ENCODE measurements around the gene ZSCAN1. TPM values are rescaled to one million over a fixed set of nuclear protein-coding genes. Genes with fewer than 3 reads are reported as not detected.

ZSCAN1 gene
- total RNA-seq, 1 donor from 2014 or later, result 0.67 TPM

DNA sequence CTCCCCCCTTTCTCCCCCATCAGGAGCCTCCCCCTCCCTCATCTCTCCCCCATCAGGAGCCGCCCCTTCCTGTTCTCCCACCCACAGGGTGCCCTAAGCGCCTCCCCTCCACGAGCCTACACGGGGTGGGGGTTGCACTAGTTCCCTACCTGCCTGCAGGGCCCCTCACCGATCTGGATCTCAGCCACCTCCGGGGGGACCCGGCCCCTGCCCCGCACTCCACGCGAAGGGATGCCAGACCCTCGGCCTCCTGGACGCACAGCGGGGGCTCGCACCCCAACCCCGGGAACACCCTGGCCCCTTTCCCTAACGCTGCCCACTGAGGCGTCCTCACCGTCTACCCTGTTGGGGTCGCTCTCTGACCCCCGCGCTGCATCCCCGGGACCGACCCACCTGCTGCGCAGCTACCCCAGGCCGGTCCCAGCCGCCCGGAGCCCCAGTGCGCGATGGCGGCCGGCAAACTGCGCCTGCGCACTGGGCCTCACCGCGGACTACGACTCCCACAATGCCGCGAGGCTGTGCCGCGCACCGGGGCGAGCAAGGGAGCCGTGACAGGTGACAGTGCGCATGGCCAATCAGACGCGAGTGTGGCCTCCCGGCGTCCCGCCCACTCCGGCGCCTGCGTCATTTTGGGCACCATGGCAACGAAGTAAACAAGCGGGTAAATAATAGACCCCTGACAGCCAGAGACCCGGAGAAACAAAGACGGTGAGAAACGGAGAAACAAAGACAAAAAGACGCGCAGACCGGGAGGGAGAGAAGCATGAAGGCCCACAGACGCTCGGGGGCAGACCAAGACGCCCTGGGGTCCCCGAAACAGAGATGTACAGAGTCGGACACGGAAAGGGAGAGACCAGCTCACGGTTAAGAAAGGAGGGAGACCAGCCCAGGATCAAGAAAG is 64.2 kb downstream of the ZSCAN1 start, which contains the start of gene ZSCAN18:
TSS of gene ZSCAN18 (minus strand) at position 451 of the 901 bp plus-strand sequence. CDS start 7,964 bp downstream, outside the sequence.
- Histone ChIP-seq H3K27me3 (no peaks in the 10 kb centered on the region), H3K36me3 (no peaks in the 10 kb centered on the region), H3K4me2 (peak within 1 kb of the TSS; percentile 85), H3K9ac (peak within 1 kb of the TSS; percentile 99), H3K27ac (peak within 1 kb of the TSS; percentile 95), H3F3A (ENCODE audit: low read depth) (peaks cover 4% of the 10 kb centered on the region), H3K9me3 (ENCODE audit: low read depth) (no peaks in the 10 kb centered on the region), H3K4me1 (no peaks in the 10 kb centered on the region), H2AFZ (replicated peaks) (peak within 1 kb of the TSS; percentile 97), H3K79me2 (ENCODE audit: low read depth) (peaks cover 44% of the 10 kb centered on the region), H3K4me3 (peak within 1 kb of the TSS; percentile 99), H4K20me1 (ENCODE audit: low read depth) (no peaks in the 10 kb centered on the region)
- Mint-ChIP-seq H3K36me3 (peaks cover 24% of the 10 kb centered on the region), H3K4me3 (peak within 1 kb of the TSS; percentile 89), H3K4me1 (peaks cover 5% of the 10 kb centered on the region), H3K27me3 (ENCODE audit: insufficient read depth, low read depth) (peaks cover 8% of the 10 kb centered on the region), H3K27ac (peak within 1 kb of the TSS; percentile 100), H3K9me3 (peaks cover 66% of the 10 kb centered on the region)
- peak; percentile 100 for DNase-seq (ENCODE audit: low spot score)
- TF ChIP-seq EZH2phosphoT487 (IDR thresholded peaks at IDR 0.05), result no peak
- TF ChIP-seq, protein P1, sequence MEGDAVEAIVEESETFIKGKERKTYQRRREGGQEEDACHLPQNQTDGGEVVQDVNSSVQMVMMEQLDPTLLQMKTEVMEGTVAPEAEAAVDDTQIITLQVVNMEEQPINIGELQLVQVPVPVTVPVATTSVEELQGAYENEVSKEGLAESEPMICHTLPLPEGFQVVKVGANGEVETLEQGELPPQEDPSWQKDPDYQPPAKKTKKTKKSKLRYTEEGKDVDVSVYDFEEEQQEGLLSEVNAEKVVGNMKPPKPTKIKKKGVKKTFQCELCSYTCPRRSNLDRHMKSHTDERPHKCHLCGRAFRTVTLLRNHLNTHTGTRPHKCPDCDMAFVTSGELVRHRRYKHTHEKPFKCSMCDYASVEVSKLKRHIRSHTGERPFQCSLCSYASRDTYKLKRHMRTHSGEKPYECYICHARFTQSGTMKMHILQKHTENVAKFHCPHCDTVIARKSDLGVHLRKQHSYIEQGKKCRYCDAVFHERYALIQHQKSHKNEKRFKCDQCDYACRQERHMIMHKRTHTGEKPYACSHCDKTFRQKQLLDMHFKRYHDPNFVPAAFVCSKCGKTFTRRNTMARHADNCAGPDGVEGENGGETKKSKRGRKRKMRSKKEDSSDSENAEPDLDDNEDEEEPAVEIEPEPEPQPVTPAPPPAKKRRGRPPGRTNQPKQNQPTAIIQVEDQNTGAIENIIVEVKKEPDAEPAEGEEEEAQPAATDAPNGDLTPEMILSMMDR (IDR thresholded peaks at IDR 0.05), result peak; percentile 12
- TF ChIP-seq EZH2 (IDR thresholded peaks at IDR 0.05), result no peak

DNA sequence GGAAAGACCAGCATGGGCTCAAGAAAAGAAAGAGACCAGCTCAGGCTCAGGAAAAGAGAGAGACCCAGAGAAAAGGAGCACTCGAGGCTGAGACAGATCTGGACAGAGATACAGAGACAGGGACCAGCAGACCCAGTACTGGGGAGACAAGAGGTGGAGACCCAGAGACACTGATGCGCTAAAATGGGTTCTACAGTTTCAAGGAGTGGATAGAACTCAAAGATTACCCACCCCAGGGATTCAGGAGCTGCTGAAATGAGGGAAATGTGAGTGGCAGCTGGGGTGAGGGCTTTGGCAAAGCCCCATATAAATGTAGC is 64.8 kb downstream of the ZSCAN1 start:
- Mint-ChIP-seq H3K27ac (peak overlapping the region; percentile 100), H3K4me1 (peaks cover 5% of the 10 kb centered on the region), H3K27me3 (ENCODE audit: insufficient read depth, low read depth) (peaks cover 7% of the 10 kb centered on the region), H3K4me3 (peak overlapping the region; percentile 89), H3K36me3 (peaks cover 20% of the 10 kb centered on the region), H3K9me3 (peaks cover 66% of the 10 kb centered on the region)
- peak overlapping the region; percentile 88 for H3K27ac ChIP-seq
- no peak for TF ChIP-seq EZH2 (IDR thresholded peaks at IDR 0.05)
- TF ChIP-seq, protein P1 (IDR thresholded peaks at IDR 0.05), result no peak
- TF ChIP-seq EZH2phosphoT487 (IDR thresholded peaks at IDR 0.05), result no peak
- peak overlapping the region; percentile 41 for H3K9ac ChIP-seq
- H3K36me3 ChIP-seq, result no peaks in the 10 kb centered on the region
- H3K9me3 ChIP-seq (ENCODE audit: low read depth), result no peaks in the 10 kb centered on the region
- peak overlapping the region; percentile 97 for H2AFZ ChIP-seq (replicated peaks)
- peak overlapping the region; percentile 85 for H3K4me2 ChIP-seq
- peak overlapping the region; percentile 99 for H3K4me3 ChIP-seq
- H3K79me2 ChIP-seq (ENCODE audit: low read depth), result peaks cover 38% of the 10 kb centered on the region
- H4K20me1 ChIP-seq (ENCODE audit: low read depth), result no peaks in the 10 kb centered on the region
- H3K27me3 ChIP-seq, result no peaks in the 10 kb centered on the region
- peaks cover 4% of the 10 kb centered on the region for H3F3A ChIP-seq (ENCODE audit: low read depth)
- DNase-seq (ENCODE audit: low spot score), result no peak
- H3K4me1 ChIP-seq, result no peaks in the 10 kb centered on the region

Other genes starting within 250 kb of the ZSCAN1 start
- gene ZNF552, start 219.1 kb upstream of the ZSCAN1 start, total RNA-seq (ENCODE audit: low replicate concordance), result 5.5 and 11.3 TPM in 2 replicates
- 16.4 and 24.7 TPM in 2 replicates for gene ZNF587B, start 203.7 kb upstream of the ZSCAN1 start, total RNA-seq (ENCODE audit: low replicate concordance)
- gene ZNF587, start 184.2 kb upstream of the ZSCAN1 start, total RNA-seq (ENCODE audit: low replicate concordance), result 30.4 and 48.2 TPM in 2 replicates
- gene ZNF814, start 145.0 kb upstream of the ZSCAN1 start, total RNA-seq (ENCODE audit: low replicate concordance), result 30.7 and 33.0 TPM in 2 replicates
- gene ZNF417, start 117.4 kb upstream of the ZSCAN1 start, total RNA-seq (ENCODE audit: low replicate concordance), result 20.6 and 27.2 TPM in 2 replicates
- 25.9 and 43.0 TPM in 2 replicates for gene ZNF418, start 98.6 kb upstream of the ZSCAN1 start, total RNA-seq (ENCODE audit: low replicate concordance)
- gene ZNF256, start 86.3 kb upstream of the ZSCAN1 start, total RNA-seq (ENCODE audit: low replicate concordance), result 15.9 and 23.2 TPM in 2 replicates
- gene C19orf18, start 59.5 kb upstream of the ZSCAN1 start, total RNA-seq (ENCODE audit: low replicate concordance), result 0.15 TPM in 1 of 2 replicates, not detected in the other
- 48.7 and 50.9 TPM in 2 replicates for gene ZNF606, start 31.2 kb upstream of the ZSCAN1 start, total RNA-seq (ENCODE audit: low replicate concordance)
- 9.5 and 11.1 TPM in 2 replicates for gene ZNF135, start 25.3 kb downstream of the ZSCAN1 start, total RNA-seq (ENCODE audit: low replicate concordance)
- gene ZSCAN18, start 64.2 kb downstream of the ZSCAN1 start, total RNA-seq (ENCODE audit: low replicate concordance), result 49.1 and 144 TPM in 2 replicates
- gene ZNF329, start 116.8 kb downstream of the ZSCAN1 start, total RNA-seq (ENCODE audit: low replicate concordance), result 28.4 and 36.2 TPM in 2 replicates
- gene ZNF274, start 149.0 kb downstream of the ZSCAN1 start, total RNA-seq (ENCODE audit: low replicate concordance), result 39.3 and 43.0 TPM in 2 replicates
- 86.0 and 104 TPM in 2 replicates for gene ZNF544, start 194.9 kb downstream of the ZSCAN1 start, total RNA-seq (ENCODE audit: low replicate concordance)
- gene ZNF8, start 244.9 kb downstream of the ZSCAN1 start, total RNA-seq (ENCODE audit: low replicate concordance), result 18.6 and 24.0 TPM in 2 replicates

All from neural progenitor cell (in vitro differentiated cells).